ENCODE results near the gene SPATA21.

The SPATA21 gene

DNA sequence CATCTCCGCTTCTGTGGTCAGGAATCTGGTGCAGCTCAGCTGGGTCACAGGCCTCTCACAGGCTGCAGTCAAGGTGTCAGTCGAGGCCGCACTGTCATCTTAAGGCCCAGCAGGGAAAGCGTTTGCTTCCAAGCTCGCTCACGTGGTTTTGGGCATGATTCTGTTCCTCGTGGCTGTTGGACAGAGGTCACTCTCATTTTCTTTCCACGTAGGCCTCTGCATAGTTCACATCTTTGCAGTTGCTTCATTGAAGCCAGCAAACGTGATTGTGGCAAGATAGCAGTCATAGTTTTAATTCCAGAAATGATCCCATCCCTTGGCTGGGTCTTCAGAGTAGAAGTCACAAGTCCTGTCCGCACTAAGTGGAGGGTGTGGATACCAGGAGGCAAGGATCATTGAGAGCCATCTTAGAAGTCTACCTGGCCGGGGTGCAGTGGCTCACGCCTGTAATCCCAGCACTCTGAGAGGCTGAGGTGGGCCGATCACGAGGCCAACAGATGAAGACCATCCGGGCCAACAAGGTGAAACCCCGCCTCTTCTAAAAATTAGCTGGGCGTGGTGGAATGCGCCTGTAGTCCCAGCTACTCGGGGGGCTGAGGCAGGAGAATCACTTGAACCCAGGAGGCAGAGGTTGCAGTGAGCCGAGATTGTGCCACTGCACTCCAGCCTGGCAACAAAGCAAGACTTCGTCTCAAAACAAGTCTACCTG is 27.8 kb upstream of the SPATA21 start:
- no peaks in the 10 kb centered on the region for H3K79me2 ChIP-seq (ENCODE audit: insufficient read depth, low read length)
- DNase-seq (no peak), ATAC-seq (ENCODE audit: insufficient read depth, low read depth) (no peak)
- no peaks in the 10 kb centered on the region for H3K27me3 ChIP-seq (ENCODE audit: insufficient read depth, low read length, poor library complexity)
- H2AFZ ChIP-seq (ENCODE audit: low read depth, low read length) = no peak overlapping the region
- TF ChIP-seq EZH2 (IDR thresholded peaks at IDR 0.05; ENCODE audit: borderline replicate concordance, low read depth, low read length, severe bottlenecking) = no peak
- TF ChIP-seq, protein P1, sequence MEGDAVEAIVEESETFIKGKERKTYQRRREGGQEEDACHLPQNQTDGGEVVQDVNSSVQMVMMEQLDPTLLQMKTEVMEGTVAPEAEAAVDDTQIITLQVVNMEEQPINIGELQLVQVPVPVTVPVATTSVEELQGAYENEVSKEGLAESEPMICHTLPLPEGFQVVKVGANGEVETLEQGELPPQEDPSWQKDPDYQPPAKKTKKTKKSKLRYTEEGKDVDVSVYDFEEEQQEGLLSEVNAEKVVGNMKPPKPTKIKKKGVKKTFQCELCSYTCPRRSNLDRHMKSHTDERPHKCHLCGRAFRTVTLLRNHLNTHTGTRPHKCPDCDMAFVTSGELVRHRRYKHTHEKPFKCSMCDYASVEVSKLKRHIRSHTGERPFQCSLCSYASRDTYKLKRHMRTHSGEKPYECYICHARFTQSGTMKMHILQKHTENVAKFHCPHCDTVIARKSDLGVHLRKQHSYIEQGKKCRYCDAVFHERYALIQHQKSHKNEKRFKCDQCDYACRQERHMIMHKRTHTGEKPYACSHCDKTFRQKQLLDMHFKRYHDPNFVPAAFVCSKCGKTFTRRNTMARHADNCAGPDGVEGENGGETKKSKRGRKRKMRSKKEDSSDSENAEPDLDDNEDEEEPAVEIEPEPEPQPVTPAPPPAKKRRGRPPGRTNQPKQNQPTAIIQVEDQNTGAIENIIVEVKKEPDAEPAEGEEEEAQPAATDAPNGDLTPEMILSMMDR (IDR thresholded peaks at IDR 0.05; ENCODE audit: borderline replicate concordance, extremely low read depth, low read length, poor library complexity, severe bottlenecking) = no peak
- H3K4me3 ChIP-seq (ENCODE audit: low read depth in 1 of 2, low read length in 2 of 2) = no peak overlapping the region
- H4K20me1 ChIP-seq (ENCODE audit: insufficient read depth, low read length) = no peaks in the 10 kb centered on the region
- H3K9me3 ChIP-seq (ENCODE audit: insufficient read depth, low read length, severe bottlenecking) = no peaks in the 10 kb centered on the region
- H3K36me3 ChIP-seq (ENCODE audit: insufficient read depth, low read length) = peaks cover 22% of the 10 kb centered on the region
- no peak overlapping the region for H3K4me2 ChIP-seq (ENCODE audit: insufficient read depth, low read length)
- H3K4me1 ChIP-seq (ENCODE audit: insufficient read depth, low read length) = no peaks in the 10 kb centered on the region
- no peak overlapping the region for H3K27ac ChIP-seq (ENCODE audit: low read length)
- no peak overlapping the region for H3K9ac ChIP-seq (ENCODE audit: low read depth, low read length)

DNA sequence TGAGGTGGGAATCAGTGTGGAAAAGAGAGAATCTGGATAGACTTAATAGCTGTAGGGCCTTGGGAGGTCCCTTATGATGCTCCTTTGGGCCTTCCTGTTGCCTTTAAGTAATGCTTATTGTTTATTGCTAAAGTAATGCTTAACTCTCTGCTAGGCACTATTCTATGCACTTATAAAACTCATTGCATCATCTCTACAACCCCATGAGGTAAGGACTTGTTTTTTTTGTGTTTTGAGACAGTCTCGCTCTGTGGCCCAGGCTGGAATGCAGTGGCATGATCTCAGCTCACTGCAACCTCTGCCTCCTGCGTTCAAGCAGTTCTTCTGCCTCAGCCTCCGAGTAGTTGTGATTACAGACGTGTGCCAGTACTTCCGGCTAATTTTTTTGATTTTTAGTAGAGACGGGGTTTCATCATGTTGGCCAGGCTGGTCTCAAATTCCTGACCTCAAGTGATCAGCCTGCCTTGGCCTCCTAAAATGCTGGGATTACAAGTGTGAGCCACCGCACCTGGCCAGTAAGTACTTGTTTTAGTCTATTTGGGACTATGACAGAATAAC is 25.6 kb upstream of the SPATA21 start:
- DNase-seq (no peak), ATAC-seq (ENCODE audit: insufficient read depth, low read depth) (no peak)
- TF ChIP-seq, protein P1 (IDR thresholded peaks at IDR 0.05; ENCODE audit: borderline replicate concordance, extremely low read depth, low read length, poor library complexity, severe bottlenecking) = no peak
- no peak for TF ChIP-seq EZH2 (IDR thresholded peaks at IDR 0.05; ENCODE audit: borderline replicate concordance, low read depth, low read length, severe bottlenecking)
- Histone ChIP-seq H3K27me3 (ENCODE audit: insufficient read depth, low read length, poor library complexity) (no peaks in the 10 kb centered on the region), H3K9ac (ENCODE audit: low read depth, low read length) (no peak overlapping the region), H3K36me3 (ENCODE audit: insufficient read depth, low read length) (peaks cover 42% of the 10 kb centered on the region), H3K4me1 (ENCODE audit: insufficient read depth, low read length) (no peaks in the 10 kb centered on the region), H3K9me3 (ENCODE audit: insufficient read depth, low read length, severe bottlenecking) (no peaks in the 10 kb centered on the region), H4K20me1 (ENCODE audit: insufficient read depth, low read length) (no peaks in the 10 kb centered on the region), H2AFZ (ENCODE audit: low read depth, low read length) (no peak overlapping the region), H3K4me3 (ENCODE audit: low read depth in 1 of 2, low read length in 2 of 2) (no peak overlapping the region), H3K79me2 (ENCODE audit: insufficient read depth, low read length) (no peaks in the 10 kb centered on the region), H3K4me2 (ENCODE audit: insufficient read depth, low read length) (no peak overlapping the region), H3K27ac (ENCODE audit: low read length) (no peak overlapping the region)

DNA sequence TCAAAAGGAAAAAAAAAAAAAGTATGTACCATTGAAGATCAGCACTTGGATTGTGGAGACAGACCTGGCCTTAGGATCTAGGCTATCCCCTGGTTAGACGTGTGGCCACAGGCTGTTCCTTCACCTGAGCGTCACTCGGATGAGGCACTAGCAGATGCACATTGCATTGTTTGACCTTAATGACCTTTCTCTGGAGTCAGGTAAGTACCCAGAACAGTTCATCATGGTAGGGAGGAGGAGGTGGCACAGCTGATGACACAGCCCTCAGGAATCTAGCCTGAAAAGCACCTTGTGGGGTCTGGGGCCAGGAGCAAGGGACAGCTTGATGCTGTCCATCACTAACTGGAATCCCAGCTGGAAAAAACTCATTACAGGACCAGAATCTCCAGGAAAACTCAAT is 24.5 kb upstream of the SPATA21 start:
- no peak overlapping the region for H2AFZ ChIP-seq (ENCODE audit: low read depth, low read length)
- H3K9me3 ChIP-seq (ENCODE audit: insufficient read depth, low read length, severe bottlenecking) = no peaks in the 10 kb centered on the region
- H3K4me1 ChIP-seq (ENCODE audit: insufficient read depth, low read length) = no peaks in the 10 kb centered on the region
- no peaks in the 10 kb centered on the region for H4K20me1 ChIP-seq (ENCODE audit: insufficient read depth, low read length)
- no peak; the same call in 2 of the 3 replicates for ATAC-seq (ENCODE audit: insufficient read depth, low read depth)
- no peak for TF ChIP-seq EZH2 (IDR thresholded peaks at IDR 0.05; ENCODE audit: borderline replicate concordance, low read depth, low read length, severe bottlenecking)
- TF ChIP-seq, protein P1 (IDR thresholded peaks at IDR 0.05; ENCODE audit: borderline replicate concordance, extremely low read depth, low read length, poor library complexity, severe bottlenecking) = no peak
- H3K36me3 ChIP-seq (ENCODE audit: insufficient read depth, low read length) = peaks cover 53% of the 10 kb centered on the region
- no peaks in the 10 kb centered on the region for H3K79me2 ChIP-seq (ENCODE audit: insufficient read depth, low read length)
- no peak overlapping the region for H3K4me2 ChIP-seq (ENCODE audit: insufficient read depth, low read length)
- DNase-seq = no peak
- H3K9ac ChIP-seq (ENCODE audit: low read depth, low read length) = no peak overlapping the region
- no peak overlapping the region for H3K4me3 ChIP-seq (ENCODE audit: low read depth in 1 of 2, low read length in 2 of 2)
- H3K27ac ChIP-seq (ENCODE audit: low read length) = no peak overlapping the region
- H3K27me3 ChIP-seq (ENCODE audit: insufficient read depth, low read length, poor library complexity) = no peaks in the 10 kb centered on the region

All from DND-41 (cell line).